Measurements from ENCODE around the gene RIBC2.

DNA sequence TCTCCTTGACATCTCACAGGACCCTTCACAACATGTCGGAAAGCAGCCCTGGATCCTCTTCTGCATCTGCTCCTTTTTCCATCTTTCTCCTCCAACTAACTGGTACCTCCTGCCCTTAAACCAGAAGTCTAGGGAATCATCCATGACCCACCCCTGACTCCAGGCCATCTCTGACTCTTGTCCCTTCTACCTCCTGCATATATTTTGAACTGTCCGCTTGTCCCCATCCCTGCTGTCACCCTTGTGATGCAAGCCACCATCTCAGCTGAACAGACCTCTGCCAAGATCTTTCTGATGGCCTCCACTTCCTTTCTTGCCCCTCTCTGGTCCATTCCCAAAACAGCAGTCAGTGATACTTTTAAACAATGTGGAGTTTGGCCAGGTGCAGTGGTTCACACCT, 7.0 kb downstream of the RIBC2 start:
- TF ChIP-seq CTCF (IDR thresholded peaks at IDR 0.05), result no peak
- no peak for TF ChIP-seq POLR2A (IDR thresholded peaks at IDR 0.05)
